A673 (cell line): ENCODE results near the gene TET1.

Experiments used
- EZH2 ChIP-seq: fragments of 200-600 bp; sonication (generic); IDR thresholded peaks from 2 replicates; pipeline ENCODE4 v1.6.1; 2017; ENCODE audit warnings: borderline replicate concordance, low read depth, mild to moderate bottlenecking, mixed read lengths, antibody characterized with exemption, low read length; ENCODE audit not compliant: poor library complexity, severe bottlenecking
- TF ChIP-seq, protein P1 (sequence below): fragments of 300-800, 200-600 bp; sonication (generic); conservative IDR thresholded peaks from 2 replicates; pipeline ENCODE4 v1.5.1; 2017; ENCODE audit warnings: low read depth, mild to moderate bottlenecking, antibody characterized with exemption, low read length, moderate library complexity, mixed read lengths

DNA sequence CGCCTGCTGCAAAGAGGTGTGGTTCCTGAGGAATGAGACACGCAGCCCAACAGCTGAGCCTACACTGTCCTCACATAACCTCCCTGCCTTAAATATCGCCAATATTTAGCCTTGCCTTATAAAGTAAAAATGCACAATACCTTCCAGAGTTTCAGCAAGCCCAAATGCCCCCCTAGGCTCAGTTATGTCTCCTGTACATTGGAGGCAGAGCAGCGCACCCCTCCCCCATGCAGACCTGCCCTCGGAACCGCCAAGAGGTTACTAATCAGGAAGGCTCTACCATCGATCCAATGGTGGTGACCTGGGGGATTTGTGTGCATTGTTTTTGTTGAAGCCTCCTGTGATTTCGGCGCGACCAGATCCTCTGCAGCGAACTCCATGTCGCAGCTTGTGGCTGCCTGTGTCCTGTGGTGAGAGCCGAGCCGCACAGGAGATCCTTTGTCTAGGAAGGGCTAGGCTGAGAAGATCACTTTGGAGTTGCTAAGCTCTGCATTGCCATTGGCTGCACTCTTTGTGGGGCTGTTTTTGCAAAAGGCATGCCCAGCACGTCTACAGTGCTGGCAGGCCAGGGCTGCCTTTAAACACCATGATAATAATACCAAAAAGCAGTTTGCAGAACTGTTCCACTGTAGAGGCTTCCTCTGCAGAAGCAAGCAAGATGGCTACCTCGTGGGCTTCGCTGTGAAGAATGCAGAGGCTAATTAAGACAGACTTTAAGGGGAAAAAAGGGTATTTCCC, 40.1 kb downstream of the TET1 start:
- TF ChIP-seq, protein P1, sequence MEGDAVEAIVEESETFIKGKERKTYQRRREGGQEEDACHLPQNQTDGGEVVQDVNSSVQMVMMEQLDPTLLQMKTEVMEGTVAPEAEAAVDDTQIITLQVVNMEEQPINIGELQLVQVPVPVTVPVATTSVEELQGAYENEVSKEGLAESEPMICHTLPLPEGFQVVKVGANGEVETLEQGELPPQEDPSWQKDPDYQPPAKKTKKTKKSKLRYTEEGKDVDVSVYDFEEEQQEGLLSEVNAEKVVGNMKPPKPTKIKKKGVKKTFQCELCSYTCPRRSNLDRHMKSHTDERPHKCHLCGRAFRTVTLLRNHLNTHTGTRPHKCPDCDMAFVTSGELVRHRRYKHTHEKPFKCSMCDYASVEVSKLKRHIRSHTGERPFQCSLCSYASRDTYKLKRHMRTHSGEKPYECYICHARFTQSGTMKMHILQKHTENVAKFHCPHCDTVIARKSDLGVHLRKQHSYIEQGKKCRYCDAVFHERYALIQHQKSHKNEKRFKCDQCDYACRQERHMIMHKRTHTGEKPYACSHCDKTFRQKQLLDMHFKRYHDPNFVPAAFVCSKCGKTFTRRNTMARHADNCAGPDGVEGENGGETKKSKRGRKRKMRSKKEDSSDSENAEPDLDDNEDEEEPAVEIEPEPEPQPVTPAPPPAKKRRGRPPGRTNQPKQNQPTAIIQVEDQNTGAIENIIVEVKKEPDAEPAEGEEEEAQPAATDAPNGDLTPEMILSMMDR = no peak
- no peak for TF ChIP-seq EZH2
